NCI-H510A (cell line): ENCODE results near the gene C17orf107.

Source experiments
- DNase-seq: peaks from one replicate; lab custom pipeline; 2025; lab: John Stamatoyannopoulos, UW

Gene C17orf107

GRCh38 chr17:4877089-4877488 is 22.2 kb upstream of the C17orf107 start:
- no peak for DNase-seq

GRCh38 chr17:4879601-4880000 is 19.7 kb upstream of the C17orf107 start:
- no peak for DNase-seq

DNA sequence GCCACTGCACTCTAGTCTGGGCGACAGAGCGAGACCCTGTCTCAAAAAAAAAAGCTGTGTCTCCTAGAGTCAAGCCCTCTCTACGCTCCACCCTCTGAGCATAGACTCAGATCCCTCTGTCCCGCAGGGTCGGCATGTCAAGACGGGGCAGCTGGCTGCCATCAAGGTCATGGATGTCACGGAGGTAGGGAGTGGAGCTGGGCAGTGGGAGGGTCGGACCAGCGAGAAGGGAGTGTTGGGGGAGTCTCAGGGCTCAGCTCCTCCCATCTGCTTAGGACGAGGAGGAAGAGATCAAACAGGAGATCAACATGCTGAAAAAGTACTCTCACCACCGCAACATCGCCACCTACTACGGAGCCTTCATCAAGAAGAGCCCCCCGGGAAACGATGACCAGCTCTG is 18.5 kb upstream of the C17orf107 start:
- no peak for DNase-seq

DNA sequence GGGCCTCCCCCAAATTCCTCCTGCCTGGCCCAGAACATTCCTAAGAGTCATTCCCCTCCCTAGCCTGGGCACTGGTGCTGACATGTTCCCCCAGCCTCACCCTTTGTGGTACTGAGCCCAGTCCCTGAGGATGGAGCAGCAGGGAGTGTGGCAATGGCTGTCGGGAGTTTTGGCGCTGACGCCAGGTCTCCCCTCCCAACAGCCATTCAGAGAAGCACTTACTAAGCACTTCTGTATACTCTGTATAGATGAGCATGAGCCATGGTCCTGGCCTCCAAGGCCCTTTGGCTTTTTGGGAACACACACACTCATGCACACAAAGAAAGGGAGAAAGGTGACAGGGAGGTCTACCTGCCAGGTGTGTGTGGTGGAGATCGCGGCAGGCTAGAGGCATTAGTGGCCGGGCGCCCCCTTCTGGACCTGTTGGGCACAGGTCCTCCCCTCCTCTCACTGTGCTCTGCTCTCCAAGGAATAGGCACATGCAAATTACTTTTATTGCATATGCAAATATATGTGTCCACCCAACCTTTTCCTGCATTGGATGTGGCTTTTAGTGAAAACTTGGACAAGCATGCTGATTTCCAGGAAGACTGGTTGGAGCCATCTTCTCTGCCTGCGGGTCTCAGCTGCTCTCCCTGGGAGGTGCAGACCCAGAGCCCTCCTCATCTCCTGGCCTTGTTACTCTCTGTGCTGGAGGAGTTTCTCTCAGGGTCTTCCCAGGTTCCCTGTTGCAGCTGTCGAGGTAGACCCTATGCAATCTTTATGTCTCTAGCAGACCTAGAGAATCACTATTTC is 17.4 kb upstream of the C17orf107 start:
- peak; percentile 63 for DNase-seq

- DNase-seq, result no peak
Observed at GRCh38 chr17:4884489-4884888, 14.8 kb upstream of the C17orf107 start.

GRCh38 chr17:4886830-4887229 is 12.5 kb upstream of the C17orf107 start:
- DNase-seq, result no peak

GRCh38 chr17:4887581-4887980 is 11.8 kb upstream of the C17orf107 start:
- no peak for DNase-seq

GRCh38 chr17:4891411-4892410 is 7.6 kb upstream of the C17orf107 start:
- DNase-seq, result no peak

- DNase-seq, result no peak
Observed at GRCh38 chr17:4892499-4893221, 6.7 kb upstream of the C17orf107 start.

- DNase-seq, result no peak
Observed at GRCh38 chr17:4893272-4893671, 6.1 kb upstream of the C17orf107 start.

- no peak for DNase-seq
Observed at GRCh38 chr17:4893721-4894560, 5.4 kb upstream of the C17orf107 start.

DNA sequence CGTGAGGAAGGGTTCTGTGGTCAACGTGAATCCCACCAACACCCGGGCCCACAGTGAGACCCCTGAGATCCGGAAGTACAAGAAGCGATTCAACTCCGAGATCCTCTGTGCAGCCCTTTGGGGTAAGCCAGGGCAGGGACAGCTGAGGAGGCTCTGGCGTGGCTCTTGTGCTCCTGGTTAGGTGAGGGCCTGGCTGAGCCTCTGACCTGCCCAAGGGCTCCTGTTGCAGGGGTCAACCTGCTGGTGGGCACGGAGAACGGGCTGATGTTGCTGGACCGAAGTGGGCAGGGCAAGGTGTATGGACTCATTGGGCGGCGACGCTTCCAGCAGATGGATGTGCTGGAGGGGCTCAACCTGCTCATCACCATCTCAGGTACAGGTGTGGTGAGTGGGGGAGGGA is 4.2 kb upstream of the C17orf107 start:
- DNase-seq, result no peak

- DNase-seq, result no peak
Observed at GRCh38 chr17:4895657-4896331, 3.5 kb upstream of the C17orf107 start.

GRCh38 chr17:4896332-4897197 is 2.8 kb upstream of the C17orf107 start:
- DNase-seq, result no peak

DNA sequence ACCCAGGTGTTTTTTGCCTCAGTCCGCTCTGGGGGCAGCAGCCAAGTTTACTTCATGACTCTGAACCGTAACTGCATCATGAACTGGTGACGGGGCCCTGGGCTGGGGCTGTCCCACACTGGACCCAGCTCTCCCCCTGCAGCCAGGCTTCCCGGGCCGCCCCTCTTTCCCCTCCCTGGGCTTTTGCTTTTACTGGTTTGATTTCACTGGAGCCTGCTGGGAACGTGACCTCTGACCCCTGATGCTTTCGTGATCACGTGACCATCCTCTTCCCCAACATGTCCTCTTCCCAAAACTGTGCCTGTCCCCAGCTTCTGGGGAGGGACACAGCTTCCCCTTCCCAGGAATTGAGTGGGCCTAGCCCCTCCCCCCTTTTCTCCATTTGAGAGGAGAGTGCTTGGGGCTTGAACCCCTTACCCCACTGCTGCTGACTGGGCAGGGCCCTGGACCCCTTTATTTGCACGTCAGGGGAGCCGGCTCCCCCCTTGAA is 2.1 kb upstream of the C17orf107 start:
- DNase-seq, result no peak

DNA sequence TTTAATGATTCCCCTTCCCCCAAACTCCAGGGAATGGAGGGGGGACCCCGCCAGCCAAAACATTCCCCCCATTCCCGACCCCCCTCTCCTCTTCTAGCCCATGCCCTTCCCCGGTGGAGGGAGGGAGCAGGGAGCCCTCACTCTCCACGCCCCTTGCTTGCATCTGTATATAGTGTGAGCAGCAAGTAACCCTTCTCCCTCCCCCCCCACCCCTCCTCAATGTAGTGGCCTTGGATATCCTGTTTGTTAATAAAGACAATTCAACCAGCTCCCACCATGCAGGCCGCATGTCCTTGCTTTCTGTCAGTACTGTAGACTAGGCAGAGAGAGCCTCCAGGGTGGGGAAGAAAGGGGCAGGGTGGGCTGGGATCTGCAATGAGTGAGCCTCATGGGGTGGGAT is 1.6 kb upstream of the C17orf107 start:
- no peak for DNase-seq

GRCh38 chr17:4898351-4898750 is 985 bp upstream of the C17orf107 start:
- DNase-seq, result no peak

- no peak for DNase-seq
Observed at GRCh38 chr17:4898927-4899326, 409 bp upstream of the C17orf107 start.

- no peak for DNase-seq
Observed at GRCh38 chr17:4900231-4901107, 1.1 kb downstream of the C17orf107 start.
